ENCODE data around the gene PAFAH1B1.
A peak's percentile ranks its signal among the peaks of the same experiment; 100 is the strongest.

The PAFAH1B1 gene

DNA sequence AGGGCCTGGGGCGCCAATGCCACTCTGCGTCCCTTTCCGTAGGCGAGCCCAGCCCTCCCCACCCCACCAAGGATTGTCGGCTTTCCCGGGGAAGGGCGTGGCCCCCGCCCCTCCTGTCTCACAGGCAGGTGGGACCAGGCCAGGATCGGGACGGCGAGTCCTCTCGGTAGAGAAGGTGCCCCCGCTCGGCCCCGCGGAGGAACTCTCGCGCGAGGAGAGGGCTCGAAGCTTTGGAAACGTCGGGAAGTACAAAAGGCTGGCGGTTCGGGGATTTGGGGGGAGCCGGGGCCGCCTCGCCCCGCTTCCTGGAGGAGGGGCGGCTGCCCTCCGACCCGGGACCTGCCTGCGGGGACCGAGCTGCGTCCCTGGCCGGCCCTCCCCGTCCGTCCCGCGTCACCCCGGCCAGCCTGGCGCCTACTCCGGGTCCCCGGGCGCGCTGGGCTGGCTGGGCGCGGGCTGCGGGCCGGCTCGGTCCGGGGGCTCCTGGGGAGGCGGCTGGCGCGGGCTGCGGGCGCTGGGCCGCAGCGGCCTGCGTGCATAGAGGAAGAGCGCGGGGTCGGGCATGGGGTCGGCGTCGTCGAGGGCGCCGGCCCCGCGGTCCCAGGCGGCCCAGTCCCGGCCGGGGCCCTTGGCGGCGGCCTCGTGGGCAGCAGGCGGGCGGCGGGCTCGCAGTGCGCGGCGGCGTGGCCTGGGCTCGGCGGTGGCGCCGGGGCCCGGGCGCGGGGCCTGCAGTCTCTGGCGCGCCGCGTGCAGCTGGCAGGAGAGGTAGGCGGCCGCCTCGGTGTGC is 130.7 kb downstream of the PAFAH1B1 start:
- H3K27ac ChIP-seq: no peak overlapping the region
- 0 out of 2 replicates have a peak overlapping the region, but pooled peaks have one; percentile 31 for H3K4me3 ChIP-seq
- peak overlapping the region; percentile 64 for H3K4me2 ChIP-seq

GRCh38 chr17:2724784-2725164 is 131.3 kb downstream of the PAFAH1B1 start:
- Histone ChIP-seq H3K4me1 (peaks cover 8% of the 10 kb centered on the region), H3K27me3 (peaks cover 57% of the 10 kb centered on the region), H3K4me3 (0 out of 2 replicates have a peak overlapping the region, but pooled peaks have one; percentile 31), H3K36me3 (no peaks in the 10 kb centered on the region), H3K9me3 (no peaks in the 10 kb centered on the region), H3K27ac (no peak overlapping the region), H4K20me1 (peaks cover 10% of the 10 kb centered on the region), H3K9ac (no peak overlapping the region), H3K4me2 (peak overlapping the region; percentile 64)
- TF ChIP-seq Cebpa-rat (IDR thresholded peaks at IDR 0.05): no peak

More for the DNA sequence above, 130.7 kb downstream of the PAFAH1B1 start:
- Histone ChIP-seq H3K4me1 (peaks cover 8% of the 10 kb centered on the region), H4K20me1 (peaks cover 10% of the 10 kb centered on the region), H3K27me3 (peaks cover 57% of the 10 kb centered on the region), H3K36me3 (no peaks in the 10 kb centered on the region), H3K9ac (no peak overlapping the region), H3K9me3 (no peaks in the 10 kb centered on the region)
- no peak for TF ChIP-seq Cebpa-rat (IDR thresholded peaks at IDR 0.05)

- Histone ChIP-seq H4K20me1 (no peaks in the 10 kb centered on the region), H3K4me2 (no peak overlapping the region), H3K27ac (no peak overlapping the region), H3K36me3 (no peaks in the 10 kb centered on the region), H3K9ac (no peak overlapping the region), H3K4me3 (no peak overlapping the region), H3K27me3 (peaks cover 15% of the 10 kb centered on the region), H3K4me1 (peaks cover 8% of the 10 kb centered on the region), H3K9me3 (no peaks in the 10 kb centered on the region)
- TF ChIP-seq Cebpa-rat (IDR thresholded peaks at IDR 0.05): no peak
Measured at GRCh38 chr17:2730764-2731353, 137.4 kb downstream of the PAFAH1B1 start.

GRCh38 chr17:2731807-2732206 is 138.4 kb downstream of the PAFAH1B1 start:
- Histone ChIP-seq H3K36me3 (no peaks in the 10 kb centered on the region), H3K4me1 (peaks cover 8% of the 10 kb centered on the region), H3K27ac (no peak overlapping the region), H4K20me1 (no peaks in the 10 kb centered on the region), H3K9ac (no peak overlapping the region), H3K4me3 (no peak overlapping the region), H3K4me2 (no peak overlapping the region), H3K27me3 (peaks cover 5% of the 10 kb centered on the region; the same call in 1 of the 2 replicates), H3K9me3 (no peaks in the 10 kb centered on the region)
- TF ChIP-seq Cebpa-rat (IDR thresholded peaks at IDR 0.05): no peak

- Histone ChIP-seq H3K9ac (no peak overlapping the region), H3K4me2 (no peak overlapping the region), H3K27me3 (no peaks in the 10 kb centered on the region), H4K20me1 (no peaks in the 10 kb centered on the region), H3K27ac (no peak overlapping the region), H3K4me3 (no peak overlapping the region), H3K4me1 (no peaks in the 10 kb centered on the region), H3K36me3 (no peaks in the 10 kb centered on the region), H3K9me3 (no peaks in the 10 kb centered on the region)
- no peak for TF ChIP-seq Cebpa-rat (IDR thresholded peaks at IDR 0.05)
Measured at GRCh38 chr17:2734939-2735338, 141.5 kb downstream of the PAFAH1B1 start.
